NT2/D1 (cell line): ENCODE measurements around the gene PHLDB1.
A peak's percentile ranks its signal among the peaks of the same experiment; 100 is the strongest.

ENCODE experiments used
- DNase-seq: peaks from one replicate; pipeline ENCODE4 v3.0.0-alpha.2; 2011; ENCODE audit warnings: low read depth, low spot score
- H3K27me3 ChIP-seq: 2 replicates; pipeline ENCODE4 v1.6.0; 2011; ENCODE audit warnings: mild to moderate bottlenecking; ENCODE audit not compliant: insufficient read length, insufficient read depth
- H3K36me3 ChIP-seq: 2 replicates; pipeline ENCODE4 v1.6.1; 2011; ENCODE audit warnings: mild to moderate bottlenecking, low read length, mixed read lengths; ENCODE audit not compliant: insufficient read depth, insufficient read length
- H3K4me1 ChIP-seq: 2 replicates; pipeline ENCODE4 v1.5.1; 2011; ENCODE audit not compliant: insufficient read depth, insufficient read length
- H3K4me3 ChIP-seq: 2 replicates; pipeline ENCODE4 v1.5.1; 2011; ENCODE audit warnings: low read depth; ENCODE audit not compliant: insufficient read length
- H3K9ac ChIP-seq: 2 replicates; pipeline ENCODE4 v1.6.0; 2011; ENCODE audit warnings: low read depth; ENCODE audit not compliant: insufficient read length
- H3K9me3 ChIP-seq: 2 replicates; pipeline ENCODE4 v1.5.1; 2011; ENCODE audit warnings: mild to moderate bottlenecking, low read length; ENCODE audit not compliant: insufficient read depth
- SUZ12 ChIP-seq: IDR thresholded peaks from 2 replicates; pipeline ENCODE4 v1.6.1; 2011; ENCODE audit not compliant: insufficient read length, insufficient read depth; ENCODE audit errors: extremely low read depth
- YY1 ChIP-seq: IDR thresholded peaks from 2 replicates; pipeline ENCODE4 v1.6.1; 2011; ENCODE audit not compliant: insufficient read length, insufficient read depth
- ZNF274 ChIP-seq: IDR thresholded peaks from 2 replicates; pipeline ENCODE4 v1.6.1; 2011; ENCODE audit warnings: mild to moderate bottlenecking, low read depth, low read length

The PHLDB1 gene

GRCh38 chr11:118621071-118621783 is 13.8 kb downstream of the PHLDB1 start:
- peaks cover 18% of the 10 kb centered on the region for H3K36me3 ChIP-seq
- no peaks in the 10 kb centered on the region for H3K27me3 ChIP-seq
- H3K9ac ChIP-seq = peak overlapping the region; percentile 88
- H3K9me3 ChIP-seq = no peaks in the 10 kb centered on the region
- peaks cover 19% of the 10 kb centered on the region for H3K4me1 ChIP-seq
- DNase-seq = peak; percentile 75
- H3K4me3 ChIP-seq = peak overlapping the region; percentile 61
- no peak for TF ChIP-seq YY1
- no peak for TF ChIP-seq ZNF274
- TF ChIP-seq SUZ12 = no peak

GRCh38 chr11:118621784-118622375 is 14.5 kb downstream of the PHLDB1 start:
- no peaks in the 10 kb centered on the region for H3K27me3 ChIP-seq
- TF ChIP-seq SUZ12 (no peak), YY1 (no peak)
- peak overlapping the region; percentile 61 for H3K4me3 ChIP-seq
- peaks cover 17% of the 10 kb centered on the region for H3K4me1 ChIP-seq
- H3K36me3 ChIP-seq = peaks cover 16% of the 10 kb centered on the region
- no peaks in the 10 kb centered on the region for H3K9me3 ChIP-seq
- DNase-seq = no peak
- peak overlapping the region; percentile 88 for H3K9ac ChIP-seq

- DNase-seq = no peak
- H3K4me1 ChIP-seq = peaks cover 16% of the 10 kb centered on the region
- H3K27me3 ChIP-seq = no peaks in the 10 kb centered on the region
Measured at GRCh38 chr11:118622376-118623268, 15.2 kb downstream of the PHLDB1 start.

GRCh38 chr11:118623269-118623655 is 15.8 kb downstream of the PHLDB1 start:
- Histone ChIP-seq H3K36me3 (peaks cover 30% of the 10 kb centered on the region), H3K9me3 (no peaks in the 10 kb centered on the region), H3K9ac (no peak overlapping the region), H3K4me1 (peaks cover 16% of the 10 kb centered on the region), H3K27me3 (no peaks in the 10 kb centered on the region), H3K4me3 (no peak overlapping the region)
- TF ChIP-seq YY1 (no peak), SUZ12 (no peak), ZNF274 (no peak)
- no peak for DNase-seq

More at GRCh38 chr11:118622376-118623268, 15.2 kb downstream of the PHLDB1 start:
- Histone ChIP-seq H3K4me3 (peak overlapping the region; percentile 61), H3K9ac (peak overlapping the region; percentile 88), H3K9me3 (no peaks in the 10 kb centered on the region), H3K36me3 (peaks cover 24% of the 10 kb centered on the region)
- no peak for TF ChIP-seq SUZ12
- no peak for TF ChIP-seq YY1
- no peak for TF ChIP-seq ZNF274

GRCh38 chr11:118625036-118625690 is 17.7 kb downstream of the PHLDB1 start:
- TF ChIP-seq ZNF274 = no peak
- TF ChIP-seq YY1 = no peak
- no peak for TF ChIP-seq SUZ12
- no peaks in the 10 kb centered on the region for H3K27me3 ChIP-seq
- H3K36me3 ChIP-seq = peaks cover 49% of the 10 kb centered on the region
- H3K4me1 ChIP-seq = peaks cover 11% of the 10 kb centered on the region
- no peak overlapping the region for H3K9ac ChIP-seq
- DNase-seq = no peak
- H3K4me3 ChIP-seq = no peak overlapping the region
- no peaks in the 10 kb centered on the region for H3K9me3 ChIP-seq

GRCh38 chr11:118625976-118626375 is 18.6 kb downstream of the PHLDB1 start:
- DNase-seq = no peak
- H3K36me3 ChIP-seq = peaks cover 57% of the 10 kb centered on the region
- TF ChIP-seq YY1 (no peak), ZNF274 (no peak), SUZ12 (no peak)

GRCh38 chr11:118627566-118627965 is 20.2 kb downstream of the PHLDB1 start:
- H3K36me3 ChIP-seq = peaks cover 73% of the 10 kb centered on the region

More at GRCh38 chr11:118625976-118626375, 18.6 kb downstream of the PHLDB1 start:
- H3K27me3 ChIP-seq = no peaks in the 10 kb centered on the region
- H3K9ac ChIP-seq = no peak overlapping the region
- peaks cover 8% of the 10 kb centered on the region for H3K4me1 ChIP-seq
- H3K4me3 ChIP-seq = no peak overlapping the region
- H3K9me3 ChIP-seq = no peaks in the 10 kb centered on the region

More at GRCh38 chr11:118627566-118627965, 20.2 kb downstream of the PHLDB1 start:
- Histone ChIP-seq H3K9me3 (no peaks in the 10 kb centered on the region), H3K27me3 (no peaks in the 10 kb centered on the region), H3K4me3 (no peak overlapping the region), H3K9ac (no peak overlapping the region), H3K4me1 (peaks cover under 1% of the 10 kb centered on the region)
- TF ChIP-seq ZNF274 (no peak), SUZ12 (no peak), YY1 (no peak)
- no peak for DNase-seq
